ENCODE results near the gene KIAA1217. TPM values are rescaled to one million over a fixed set of nuclear protein-coding genes. Genes with fewer than 3 reads are reported as not detected.

KIAA1217 gene
- 6.9 and 33.3 TPM in 2 replicates for total RNA-seq

GRCh38 chr10:24208661-24209431 is at the start of gene KIAA1217:
Gene KIAA1217, plus strand, starts transcription at chr10:24209138. Its CDS starts 56 bp downstream, at chr10:24209194.
- peak; percentile 44 for DNase-seq (ENCODE audit: low read depth)

GRCh38 chr10:24162206-24162985 is 46.5 kb upstream of the KIAA1217 start:
- DNase-seq (ENCODE audit: low read depth): no peak

- no peak for DNase-seq (ENCODE audit: low read depth)
Observed at GRCh38 chr10:24163485-24163884, 45.5 kb upstream of the KIAA1217 start.

- DNase-seq (ENCODE audit: low read depth): no peak
Observed at GRCh38 chr10:24168258-24169170, 40.4 kb upstream of the KIAA1217 start.

GRCh38 chr10:24170199-24170598 is 38.7 kb upstream of the KIAA1217 start:
- no peak for DNase-seq (ENCODE audit: low read depth)

GRCh38 chr10:24172909-24173308 is 36.0 kb upstream of the KIAA1217 start:
- no peak for DNase-seq (ENCODE audit: low read depth)

- no peak for DNase-seq (ENCODE audit: low read depth)
Observed at GRCh38 chr10:24174014-24174413, 34.9 kb upstream of the KIAA1217 start.

GRCh38 chr10:24176658-24177057 is 32.3 kb upstream of the KIAA1217 start:
- DNase-seq (ENCODE audit: low read depth): no peak

- no peak for DNase-seq (ENCODE audit: low read depth)
Observed at GRCh38 chr10:24177636-24178035, 31.3 kb upstream of the KIAA1217 start.

- no peak for DNase-seq (ENCODE audit: low read depth)
Observed at GRCh38 chr10:24180891-24181290, 28.0 kb upstream of the KIAA1217 start.

GRCh38 chr10:24184455-24184854 is 24.5 kb upstream of the KIAA1217 start:
- DNase-seq (ENCODE audit: low read depth): no peak

- DNase-seq (ENCODE audit: low read depth): no peak
Observed at GRCh38 chr10:24193330-24193729, 15.6 kb upstream of the KIAA1217 start.

- DNase-seq (ENCODE audit: low read depth): no peak
Observed at GRCh38 chr10:24197263-24197662, 11.7 kb upstream of the KIAA1217 start.

GRCh38 chr10:24201503-24202180 is 7.3 kb upstream of the KIAA1217 start:
- no peak for DNase-seq (ENCODE audit: low read depth)

- DNase-seq (ENCODE audit: low read depth): peak; percentile 43
Observed at GRCh38 chr10:24202181-24202570, 6.8 kb upstream of the KIAA1217 start.

- DNase-seq (ENCODE audit: low read depth): no peak
Observed at GRCh38 chr10:24205821-24206220, 3.1 kb upstream of the KIAA1217 start.

- no peak for DNase-seq (ENCODE audit: low read depth)
Observed at GRCh38 chr10:24206334-24206733, 2.6 kb upstream of the KIAA1217 start.

GRCh38 chr10:24206926-24207325 is 2.0 kb upstream of the KIAA1217 start:
- DNase-seq (ENCODE audit: low read depth): no peak

- DNase-seq (ENCODE audit: low read depth): no peak
Observed at GRCh38 chr10:24207341-24207740, 1.6 kb upstream of the KIAA1217 start.

- peak; percentile 39 for DNase-seq (ENCODE audit: low read depth)
Observed at GRCh38 chr10:24207781-24208611, 942 bp upstream of the KIAA1217 start.

GRCh38 chr10:24209432-24209771 is 464 bp downstream of the KIAA1217 start:
- DNase-seq (ENCODE audit: low read depth): peak; percentile 72

Data from renal cortical epithelial cell (primary cell).